IMR-90 (cell line): ENCODE results near the gene SLC34A3. TPM values are rescaled to one million over a fixed set of nuclear protein-coding genes. Genes with fewer than 3 reads are reported as not detected.

Experiments used
- ATAC-seq: fragments of 200-7000 bp; cut with Tn5 transposase; 2 replicates; pipeline ENCODE4 v1.9.1; 2020; ENCODE audit warnings: low read depth, mild to moderate bottlenecking, moderate library complexity
- BruUV-seq: library from RNA; stranded (reverse); fragments of 400-500 nt; replicated peaks from 2 replicates; lab custom pipeline; 2021; lab: Mats Ljungman, UMichigan
- CTCF ChIA-PET: fragments of 300-600 bp; formaldehyde crosslinking; extraction: SDS; loops from one replicate; lab custom pipeline; 2021; ENCODE audit warnings: antibody characterized with exemption; lab: Yijun Ruan, JAX
- POLR2A ChIA-PET: fragments of 300-600 bp; sonication (Branson Sonifier 250); formaldehyde crosslinking; loops from one replicate; lab custom pipeline; 2022; ENCODE audit warnings: antibody characterized with exemption; ENCODE audit not compliant: unreplicated experiment; lab: Charles Lee
- DNase-seq: peaks from one replicate; pipeline ENCODE4 v3.0.0; 2013
- H2AFZ ChIP-seq: replicated peaks from 2 replicates; pipeline ENCODE3; 2013; ENCODE audit warnings: low read length, mild to moderate bottlenecking; ENCODE audit not compliant: poor library complexity
- H2AK5ac ChIP-seq: 2 replicates; pipeline ENCODE4 v1.6.1; 2013; ENCODE audit warnings: low read depth, low read length, inconsistent platforms
- H2AK9ac ChIP-seq: replicated peaks from 2 replicates; pipeline ENCODE3; 2013; ENCODE audit warnings: mild to moderate bottlenecking, low read depth, low read length, moderate library complexity; ENCODE audit not compliant: poor library complexity
- H2BK120ac ChIP-seq: 2 replicates; pipeline ENCODE4 v1.6.1; 2013; ENCODE audit warnings: low read depth, low read length, inconsistent platforms
- H2BK15ac ChIP-seq: 3 replicates; pipeline ENCODE4 v1.6.1; 2013; ENCODE audit warnings: low read depth, low read length, inconsistent platforms
- H2BK20ac ChIP-seq: 2 replicates; pipeline ENCODE4 v1.6.1; 2013; ENCODE audit warnings: low read depth, mild to moderate bottlenecking, inconsistent platforms, low read length, moderate library complexity
- H2BK5ac ChIP-seq: 2 replicates; pipeline ENCODE4 v1.6.1; 2013; ENCODE audit warnings: mild to moderate bottlenecking, low read depth, low read length, inconsistent platforms; ENCODE audit not compliant: poor library complexity, severe bottlenecking
- H3K14ac ChIP-seq: replicated peaks from 2 replicates; pipeline ENCODE4 v1.6.1; 2013; ENCODE audit warnings: low read depth, low read length, inconsistent platforms
- H3K18ac ChIP-seq: 2 replicates; pipeline ENCODE4 v1.6.1; 2013; ENCODE audit warnings: low read depth, low read length, control low read depth
- H3K23ac ChIP-seq: 2 replicates; pipeline ENCODE4 v1.6.1; 2013; ENCODE audit warnings: low read depth, low read length, inconsistent platforms
- H3K27ac ChIP-seq: 2 replicates; pipeline ENCODE4 v1.5.1; 2013; ENCODE audit warnings: mild to moderate bottlenecking, control low read depth, low read length; ENCODE audit not compliant: insufficient read depth
- H3K27me3 ChIP-seq: 2 replicates; pipeline ENCODE4 v1.6.1; 2013; ENCODE audit warnings: low read length; ENCODE audit not compliant: control insufficient read depth, insufficient read depth
- H3K36me3 ChIP-seq: 2 replicates; pipeline ENCODE4 v1.6.1; 2013; ENCODE audit warnings: low read length, mixed read lengths; ENCODE audit not compliant: control insufficient read depth, insufficient read depth
- H3K4ac ChIP-seq: 2 replicates; pipeline ENCODE4 v1.6.1; 2013; ENCODE audit warnings: low read depth, low read length, inconsistent platforms
- H3K4me1 ChIP-seq: 2 replicates; pipeline ENCODE4 v1.6.1; 2013; ENCODE audit warnings: low read length, mixed read lengths; ENCODE audit not compliant: control insufficient read depth, insufficient read depth
- H3K4me2 ChIP-seq: 2 replicates; pipeline ENCODE4 v1.6.1; 2013; ENCODE audit warnings: low read depth, mild to moderate bottlenecking, control low read depth, low read length, moderate library complexity
- H3K4me3 ChIP-seq: 2 replicates; pipeline ENCODE4 v1.5.1; 2013; ENCODE audit warnings: low read depth, mild to moderate bottlenecking, control low read depth, low read length, moderate library complexity; ENCODE audit not compliant: insufficient read depth
- H3K56ac ChIP-seq: 2 replicates; pipeline ENCODE4 v1.6.1; 2013; ENCODE audit warnings: low read length, inconsistent platforms; ENCODE audit not compliant: insufficient read depth; ENCODE audit errors: extremely low read depth
- H3K79me1 ChIP-seq, 2 experiments: 2 replicates each; pipeline ENCODE4 v1.6.1; 2013; ENCODE audit warnings: low read length in 2 of 2, inconsistent platforms in 1 of 2, low read depth in 1 of 2
- H3K9ac ChIP-seq: 2 replicates; pipeline ENCODE4 v1.6.1; 2013; ENCODE audit warnings: low read depth, low read length, control low read depth
- H3K9me1 ChIP-seq: 2 replicates; pipeline ENCODE4 v1.6.1; 2013; ENCODE audit warnings: low read length, inconsistent platforms; ENCODE audit not compliant: insufficient read depth
- H3K9me3 ChIP-seq: 2 replicates; pipeline ENCODE4 v1.6.1; 2013; ENCODE audit warnings: low read length; ENCODE audit not compliant: control insufficient read depth, insufficient read depth
- H4K20me1 ChIP-seq: 2 replicates; pipeline ENCODE4 v1.6.1; 2013; ENCODE audit warnings: low read length, inconsistent platforms; ENCODE audit not compliant: insufficient read depth
- H4K5ac ChIP-seq: 2 replicates; pipeline ENCODE4 v1.6.1; 2013; ENCODE audit warnings: mild to moderate bottlenecking, low read depth, low read length, control low read depth
- H4K8ac ChIP-seq, 2 experiments: 2 replicates each; pipeline ENCODE4 v1.6.1; 2013; ENCODE audit warnings: low read depth in 2 of 2, low read length in 2 of 2, control low read depth in 1 of 2, inconsistent platforms in 1 of 2
- H4K91ac ChIP-seq: 2 replicates; pipeline ENCODE4 v1.6.1; 2013; ENCODE audit warnings: low read depth, low read length, inconsistent platforms; ENCODE audit not compliant: insufficient read depth
- BHLHE40 ChIP-seq: fragments of 150-350 bp; IDR thresholded peaks from 2 replicates; pipeline ENCODE4 v1.6.1; 2016; ENCODE audit warnings: mild to moderate bottlenecking, low read depth, low read length
- CEBPB ChIP-seq: IDR thresholded peaks from 2 replicates; pipeline ENCODE4 v1.6.1; 2012; ENCODE audit warnings: low read depth, low read length, improper control_type of control experiment
- FOS ChIP-seq: fragments of 150-350 bp; IDR thresholded peaks from 2 replicates; pipeline ENCODE4 v1.6.1; 2016; ENCODE audit warnings: low read depth, low read length
- MAFK ChIP-seq: IDR thresholded peaks from 2 replicates; pipeline ENCODE4 v1.6.1; 2012; ENCODE audit warnings: low read depth, low read length, improper control_type of control experiment
- MAZ ChIP-seq: IDR thresholded peaks from 2 replicates; pipeline ENCODE4 v1.6.1; 2012; ENCODE audit warnings: low read depth, mild to moderate bottlenecking, low read length, improper control_type of control experiment, moderate library complexity, borderline replicate concordance
- MXI1 ChIP-seq: IDR thresholded peaks from 2 replicates; pipeline ENCODE4 v1.6.1; 2012; ENCODE audit warnings: low read depth, mild to moderate bottlenecking, low read length, moderate library complexity, borderline replicate concordance
- NFE2L2 ChIP-seq: fragments of 150-350 bp; IDR thresholded peaks from 2 replicates; pipeline ENCODE4 v1.6.1; 2016; ENCODE audit warnings: low read depth, mild to moderate bottlenecking, low read length
- POLR2A ChIP-seq: IDR thresholded peaks from 2 replicates; pipeline ENCODE4 v1.6.1; 2012; ENCODE audit warnings: mild to moderate bottlenecking, low read depth, low read length
- RAD21 ChIP-seq: IDR thresholded peaks from 2 replicates; pipeline ENCODE4 v1.6.1; 2012; ENCODE audit warnings: low read length, improper control_type of control experiment
- SMC3 ChIP-seq: fragments of 150-350 bp; IDR thresholded peaks from 2 replicates; pipeline ENCODE4 v1.6.1; 2016; ENCODE audit warnings: low read depth, mild to moderate bottlenecking, antibody characterized with exemption, low read length, moderate library complexity
- WGBS, 2 experiments: methylation state at CpG; one replicate each; pipeline versions ENCODE4 v1.1.5 to v1.1.7; 2013; ENCODE audit warnings: missing lambda C conversion rate in 2 of 2; ENCODE audit not compliant: insufficient read length in 1 of 2; ENCODE audit errors: extremely low coverage in 2 of 2; 5-methylcytosine and 5-hydroxymethylcytosine counted together
- dilution Hi-C: fragments of 300-500 bp; cut with HindIII; formaldehyde crosslinking; loops from one replicate; pipeline ENCODE4 v1.14.3; 2018; ENCODE audit warnings: low sequenced_read_pairs; ENCODE audit not compliant: unreplicated experiment
- in situ Hi-C: fragments of 300-500 bp; cut with MboI; formaldehyde crosslinking; loops from 3 replicates; pipeline ENCODE4 v1.14.3; 2019; ENCODE audit warnings: low sequenced_read_pairs, inconsistent platforms, mixed read lengths
- intact Hi-C: fragments of 100-400 bp; cut with micrococcal nuclease; formaldehyde crosslinking; loops from 2 replicates; pipeline ENCODE4 v1.10.0; 2022
- polyA plus RNA-seq, 3 experiments: library from polyadenylated mRNA; depleted of rRNA; stranded (reverse); fragments of >200 nt; gene quantifications; 2 replicates each; pipeline ENCODE4 v1.2.3, GENCODE V29; 2012; ENCODE audit warnings: low replicate concordance in 1 of 3
- total RNA-seq: library from RNA; depleted of rRNA; stranded (reverse); fragments of >200 nt; gene quantifications from 2 replicates; pipeline ENCODE4 v1.2.3, GENCODE V29; 2012
- TF ChIP-seq, protein P1 (sequence below): conservative IDR thresholded peaks from 2 replicates; pipeline ENCODE4 v1.5.1; 2012; ENCODE audit warnings: mild to moderate bottlenecking, low read depth, low read length, improper control_type of control experiment

The SLC34A3 gene
- total and polyA plus RNA-seq, 2 of the 4 experiments (the other 2 are of a cell fraction): not detected

DNA sequence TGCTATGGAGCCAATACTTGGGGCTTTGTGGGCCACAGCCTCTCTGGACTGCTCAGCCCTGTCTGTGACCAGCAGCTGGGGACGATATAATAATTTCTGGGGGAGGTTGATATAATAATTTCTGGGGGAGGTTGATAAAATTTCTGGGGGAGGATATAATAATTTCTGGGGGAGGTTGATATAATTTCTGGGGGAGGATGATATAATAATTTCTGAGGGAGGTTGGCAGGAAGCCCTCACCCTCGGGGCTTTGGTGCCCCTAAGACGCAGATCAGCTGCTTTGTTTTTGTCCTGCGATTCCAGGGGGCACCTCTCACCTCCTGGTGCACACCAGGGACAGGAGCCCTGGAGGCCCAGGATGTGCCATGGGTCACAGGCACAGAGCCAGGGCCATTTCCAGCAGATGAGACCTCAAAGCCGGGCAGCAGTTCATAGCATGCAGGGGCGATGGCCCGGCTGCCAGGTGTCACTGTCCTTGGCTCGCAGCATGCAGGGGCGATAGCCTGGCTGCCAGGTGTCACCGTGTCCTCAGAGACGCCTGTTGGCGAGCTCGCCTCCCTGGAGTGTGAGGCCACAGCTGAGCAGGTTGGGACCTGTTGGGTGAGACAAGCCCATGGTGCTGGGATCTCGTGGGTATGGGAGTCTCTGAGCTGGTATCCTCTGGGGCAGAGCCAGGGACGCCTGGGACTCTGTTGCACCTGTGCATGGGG lies 43.1 kb downstream of the SLC34A3 start:
- BruUV-seq: no TSS peak
- Histone ChIP-seq H3K27me3 (no peaks in the 10 kb centered on the region), H2AFZ (no peak overlapping the region), H2BK5ac (no peak overlapping the region), H3K27ac (no peak overlapping the region), H3K23ac (no peak overlapping the region), H4K20me1 (peaks cover 23% of the 10 kb centered on the region), H3K79me1 (peaks cover 11 to 63% of the 10 kb centered on the region in 2 experiments), H2BK120ac (no peak overlapping the region), H3K9me3 (no peaks in the 10 kb centered on the region), H4K91ac (no peak overlapping the region), H3K56ac (no peak overlapping the region), H2AK9ac (peak overlapping the region; percentile 72), H3K14ac (no peak overlapping the region), H4K5ac (no peak overlapping the region), H3K4ac (no peak overlapping the region), H2BK15ac (no peak overlapping the region), H3K36me3 (peaks cover 36% of the 10 kb centered on the region), H2AK5ac (no peak overlapping the region), H3K9me1 (peaks cover 10% of the 10 kb centered on the region), H3K9ac (no peak overlapping the region), H4K8ac (no peak overlapping the region), H3K4me3 (no peak overlapping the region), H3K4me1 (peaks cover 21% of the 10 kb centered on the region), H2BK20ac (no peak overlapping the region), H3K18ac (no peak overlapping the region), H3K4me2 (no peak overlapping the region)
- ChIA-PET POLR2A (no interaction called here), CTCF (no interaction called here)
- DNase-seq: no peak
- whole genome bisulfite sequencing, 2 experiments: 72% methylated on average over 6 of the region's 15 CpGs; no CpG with 5 or more reads in 1 of the 2 experiments
- dilution Hi-C loops (no loop called here), in situ Hi-C loops (no loop called here), intact Hi-C loops (no loop called here)
- no peak for ATAC-seq
- TF ChIP-seq MAFK (no peak), CEBPB (no peak), RAD21 (no peak), MXI1 (no peak), POLR2A (no peak), FOS (no peak), SMC3 (no peak), NFE2L2 (no peak), MAZ (no peak), BHLHE40 (no peak)
- TF ChIP-seq, protein P1, sequence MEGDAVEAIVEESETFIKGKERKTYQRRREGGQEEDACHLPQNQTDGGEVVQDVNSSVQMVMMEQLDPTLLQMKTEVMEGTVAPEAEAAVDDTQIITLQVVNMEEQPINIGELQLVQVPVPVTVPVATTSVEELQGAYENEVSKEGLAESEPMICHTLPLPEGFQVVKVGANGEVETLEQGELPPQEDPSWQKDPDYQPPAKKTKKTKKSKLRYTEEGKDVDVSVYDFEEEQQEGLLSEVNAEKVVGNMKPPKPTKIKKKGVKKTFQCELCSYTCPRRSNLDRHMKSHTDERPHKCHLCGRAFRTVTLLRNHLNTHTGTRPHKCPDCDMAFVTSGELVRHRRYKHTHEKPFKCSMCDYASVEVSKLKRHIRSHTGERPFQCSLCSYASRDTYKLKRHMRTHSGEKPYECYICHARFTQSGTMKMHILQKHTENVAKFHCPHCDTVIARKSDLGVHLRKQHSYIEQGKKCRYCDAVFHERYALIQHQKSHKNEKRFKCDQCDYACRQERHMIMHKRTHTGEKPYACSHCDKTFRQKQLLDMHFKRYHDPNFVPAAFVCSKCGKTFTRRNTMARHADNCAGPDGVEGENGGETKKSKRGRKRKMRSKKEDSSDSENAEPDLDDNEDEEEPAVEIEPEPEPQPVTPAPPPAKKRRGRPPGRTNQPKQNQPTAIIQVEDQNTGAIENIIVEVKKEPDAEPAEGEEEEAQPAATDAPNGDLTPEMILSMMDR: no peak
